SK-N-SH (cell line): ENCODE data around the gene ZNF609.

Experiments
- EP300 ChIP-seq, 2 experiments: IDR thresholded peaks; 2 replicates each; pipeline versions ENCODE4 v1.4.0 to v1.6.1; 2012; ENCODE audit warnings: borderline replicate concordance in 1 of 2, low read depth in 1 of 2, low read length in 1 of 2
- GABPA ChIP-seq: IDR thresholded peaks from 2 replicates; pipeline ENCODE4 v1.4.0; 2012; ENCODE audit warnings: low read depth, mild to moderate bottlenecking
- POLR2AphosphoS5 ChIP-seq: IDR thresholded peaks from 2 replicates; pipeline ENCODE4 v1.6.1; 2012; ENCODE audit warnings: low read depth, low read length
- RAD21 ChIP-seq: IDR thresholded peaks from 2 replicates; pipeline ENCODE4 v1.6.1; 2012; ENCODE audit warnings: mild to moderate bottlenecking, low read length
- RFX5 ChIP-seq: IDR thresholded peaks from 2 replicates; pipeline ENCODE4 v1.6.1; 2012; ENCODE audit warnings: mild to moderate bottlenecking, improper control_type of control experiment, low read length
- RXRA ChIP-seq: IDR thresholded peaks from 2 replicates; pipeline ENCODE4 v1.4.0; 2012; ENCODE audit warnings: low read depth, mild to moderate bottlenecking, borderline replicate concordance
- TAF1 ChIP-seq: IDR thresholded peaks from 2 replicates; pipeline ENCODE4 v1.6.1; 2012; ENCODE audit warnings: low read depth, mild to moderate bottlenecking, low read length, moderate library complexity, borderline replicate concordance
- TCF12 ChIP-seq: IDR thresholded peaks from 2 replicates; pipeline ENCODE4 v1.4.0; 2012
- TF ChIP-seq, protein P1 (sequence below): fragments of 200-600 bp; sonication (generic); IDR thresholded peaks from 2 replicates; pipeline ENCODE4 v1.6.1; 2017; ENCODE audit warnings: antibody characterized with exemption, mild to moderate bottlenecking, moderate library complexity
- TF ChIP-seq, protein P2 (sequence below): fragments of 150-350 bp; IDR thresholded peaks from 2 replicates; pipeline ENCODE4 v1.6.1; 2017; ENCODE audit warnings: antibody characterized with exemption, low read length, low read depth, borderline replicate concordance

DNA sequence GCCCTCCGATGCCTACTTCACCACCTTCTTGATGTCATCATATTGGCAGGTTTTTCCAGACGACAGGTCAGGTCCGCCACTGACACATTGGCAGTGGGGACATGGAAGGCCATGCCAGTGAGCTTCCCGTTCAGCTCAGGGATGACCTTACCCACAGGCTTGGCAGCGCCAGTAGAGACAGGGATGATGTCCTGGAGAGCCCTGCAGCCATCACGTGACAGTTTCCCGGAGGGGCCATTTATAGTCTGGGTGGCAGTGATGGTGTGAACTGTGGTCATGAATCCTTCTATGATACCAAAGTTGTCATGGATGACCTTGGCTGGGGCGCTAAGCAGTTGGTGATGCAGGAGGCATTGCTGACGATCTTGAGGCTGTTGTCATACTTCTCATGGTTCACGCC lies 68.5 kb downstream of the ZNF609 start:
- TF ChIP-seq, protein P1, sequence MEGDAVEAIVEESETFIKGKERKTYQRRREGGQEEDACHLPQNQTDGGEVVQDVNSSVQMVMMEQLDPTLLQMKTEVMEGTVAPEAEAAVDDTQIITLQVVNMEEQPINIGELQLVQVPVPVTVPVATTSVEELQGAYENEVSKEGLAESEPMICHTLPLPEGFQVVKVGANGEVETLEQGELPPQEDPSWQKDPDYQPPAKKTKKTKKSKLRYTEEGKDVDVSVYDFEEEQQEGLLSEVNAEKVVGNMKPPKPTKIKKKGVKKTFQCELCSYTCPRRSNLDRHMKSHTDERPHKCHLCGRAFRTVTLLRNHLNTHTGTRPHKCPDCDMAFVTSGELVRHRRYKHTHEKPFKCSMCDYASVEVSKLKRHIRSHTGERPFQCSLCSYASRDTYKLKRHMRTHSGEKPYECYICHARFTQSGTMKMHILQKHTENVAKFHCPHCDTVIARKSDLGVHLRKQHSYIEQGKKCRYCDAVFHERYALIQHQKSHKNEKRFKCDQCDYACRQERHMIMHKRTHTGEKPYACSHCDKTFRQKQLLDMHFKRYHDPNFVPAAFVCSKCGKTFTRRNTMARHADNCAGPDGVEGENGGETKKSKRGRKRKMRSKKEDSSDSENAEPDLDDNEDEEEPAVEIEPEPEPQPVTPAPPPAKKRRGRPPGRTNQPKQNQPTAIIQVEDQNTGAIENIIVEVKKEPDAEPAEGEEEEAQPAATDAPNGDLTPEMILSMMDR: no peak
- TF ChIP-seq, protein P2, sequence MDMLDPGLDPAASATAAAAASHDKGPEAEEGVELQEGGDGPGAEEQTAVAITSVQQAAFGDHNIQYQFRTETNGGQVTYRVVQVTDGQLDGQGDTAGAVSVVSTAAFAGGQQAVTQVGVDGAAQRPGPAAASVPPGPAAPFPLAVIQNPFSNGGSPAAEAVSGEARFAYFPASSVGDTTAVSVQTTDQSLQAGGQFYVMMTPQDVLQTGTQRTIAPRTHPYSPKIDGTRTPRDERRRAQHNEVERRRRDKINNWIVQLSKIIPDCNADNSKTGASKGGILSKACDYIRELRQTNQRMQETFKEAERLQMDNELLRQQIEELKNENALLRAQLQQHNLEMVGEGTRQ: no peak
- TF ChIP-seq TAF1 (no peak), RXRA (no peak), POLR2AphosphoS5 (no peak), RFX5 (no peak), RAD21 (no peak), EP300 (IDR thresholded peaks at IDR 0.05; ENCODE audit: borderline replicate concordance in 1 of 2, low read depth in 1 of 2, low read length in 1 of 2) (no peak), TCF12 (no peak), GABPA (no peak)
